A549 (cell line): ENCODE results near the gene RAB23.

Experiments used
- EP300 ChIP-seq, 2 experiments: fragments of >200 bp; sonication (Bioruptor Twin); formaldehyde crosslinking; IDR thresholded peaks; 2 replicates in 1 of 2; 3 replicates in 1 of 2; pipeline ENCODE4 v1.6.1; 2016 to 2017
- FOSB ChIP-seq: fragments of 250-450 bp; sonication (Bioruptor Pico); IDR thresholded peaks from 2 replicates; pipeline ENCODE4 v1.5.0; 2020; ENCODE audit warnings: mild to moderate bottlenecking, moderate library complexity
- HDAC2 ChIP-seq: fragments of 200-600 bp; sonication (generic); IDR thresholded peaks from 2 replicates; pipeline ENCODE4 v1.6.1; 2016
- HOXB5 ChIP-seq: fragments of 250-450 bp; sonication (Bioruptor Pico); IDR thresholded peaks from 2 replicates; pipeline ENCODE4 v1.5.0; 2020; ENCODE audit warnings: mild to moderate bottlenecking, moderate library complexity
- MAFK ChIP-seq: fragments of 450-650 bp; IDR thresholded peaks from 2 replicates; pipeline ENCODE4 v1.6.1; 2014; ENCODE audit not compliant: partially characterized antibody
- NFE2L2 ChIP-seq: fragments of 150-350 bp; conservative IDR thresholded peaks from 2 replicates; pipeline ENCODE4 v1.6.1; 2014; ENCODE audit warnings: low read length
- NPAS2 ChIP-seq: fragments of 250-450 bp; sonication (Bioruptor Pico); IDR thresholded peaks from 2 replicates; pipeline ENCODE4 v1.8.0; 2022; ENCODE audit warnings: mild to moderate bottlenecking, moderate library complexity, borderline replicate concordance
- RAD21 ChIP-seq, 2 experiments: fragments of >200 bp in 1 of 2; sonication (Bioruptor Twin) in 1 of 2; formaldehyde crosslinking in 1 of 2; IDR thresholded peaks in 1 of 2; conservative IDR thresholded peaks in 1 of 2; 2 replicates in 1 of 2; 3 replicates in 1 of 2; pipeline ENCODE4 v1.6.1; 2012 to 2018; ENCODE audit warnings: inconsistent platforms in 1 of 2
- ZC3H11A ChIP-seq: fragments of 450-650 bp; IDR thresholded peaks from 2 replicates; pipeline ENCODE4 v1.6.1; 2014; ENCODE audit warnings: antibody characterized with exemption, mild to moderate bottlenecking
- TF ChIP-seq, protein P1 (sequence below): fragments of 200-600 bp; sonication (generic); IDR thresholded peaks from 2 replicates; pipeline ENCODE4 v1.6.1; 2016; ENCODE audit warnings: antibody characterized with exemption, mild to moderate bottlenecking, moderate library complexity
- TF ChIP-seq, protein P2 (sequence below): fragments of >200 bp; sonication (Bioruptor Twin); formaldehyde crosslinking; IDR thresholded peaks from 3 replicates; pipeline ENCODE4 v1.5.1; 2016
- TF ChIP-seq, protein P3 (sequence below): IDR thresholded peaks from 2 replicates; pipeline ENCODE4 v1.6.1; 2012

DNA sequence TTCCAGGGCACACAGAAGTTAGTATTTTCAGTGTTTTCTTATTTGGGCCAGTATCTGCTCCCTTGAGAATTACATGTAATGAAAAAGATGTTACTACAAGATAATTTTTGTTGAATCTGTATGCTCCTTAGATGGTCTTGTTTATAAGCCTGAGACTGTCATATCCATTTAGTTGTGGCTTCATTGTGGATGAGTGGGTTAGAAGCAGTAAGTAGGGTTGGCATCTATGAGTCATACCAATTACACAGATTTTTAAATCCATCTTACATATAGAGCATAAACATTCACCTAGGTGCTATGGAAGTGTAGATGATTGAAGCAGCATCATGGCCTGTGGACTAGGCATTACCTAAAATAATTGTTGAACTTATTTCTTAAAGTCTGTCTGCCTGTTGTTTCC lies 63.4 kb downstream of the RAB23 start:
- TF ChIP-seq NPAS2 (CRISPR knock-in tag) = no peak
- no peak for TF ChIP-seq HOXB5 (CRISPR knock-in tag)
- no peak for TF ChIP-seq ZC3H11A
- no peak for TF ChIP-seq FOSB (CRISPR knock-in tag)
- no peak for TF ChIP-seq HDAC2
- TF ChIP-seq, protein P1, sequence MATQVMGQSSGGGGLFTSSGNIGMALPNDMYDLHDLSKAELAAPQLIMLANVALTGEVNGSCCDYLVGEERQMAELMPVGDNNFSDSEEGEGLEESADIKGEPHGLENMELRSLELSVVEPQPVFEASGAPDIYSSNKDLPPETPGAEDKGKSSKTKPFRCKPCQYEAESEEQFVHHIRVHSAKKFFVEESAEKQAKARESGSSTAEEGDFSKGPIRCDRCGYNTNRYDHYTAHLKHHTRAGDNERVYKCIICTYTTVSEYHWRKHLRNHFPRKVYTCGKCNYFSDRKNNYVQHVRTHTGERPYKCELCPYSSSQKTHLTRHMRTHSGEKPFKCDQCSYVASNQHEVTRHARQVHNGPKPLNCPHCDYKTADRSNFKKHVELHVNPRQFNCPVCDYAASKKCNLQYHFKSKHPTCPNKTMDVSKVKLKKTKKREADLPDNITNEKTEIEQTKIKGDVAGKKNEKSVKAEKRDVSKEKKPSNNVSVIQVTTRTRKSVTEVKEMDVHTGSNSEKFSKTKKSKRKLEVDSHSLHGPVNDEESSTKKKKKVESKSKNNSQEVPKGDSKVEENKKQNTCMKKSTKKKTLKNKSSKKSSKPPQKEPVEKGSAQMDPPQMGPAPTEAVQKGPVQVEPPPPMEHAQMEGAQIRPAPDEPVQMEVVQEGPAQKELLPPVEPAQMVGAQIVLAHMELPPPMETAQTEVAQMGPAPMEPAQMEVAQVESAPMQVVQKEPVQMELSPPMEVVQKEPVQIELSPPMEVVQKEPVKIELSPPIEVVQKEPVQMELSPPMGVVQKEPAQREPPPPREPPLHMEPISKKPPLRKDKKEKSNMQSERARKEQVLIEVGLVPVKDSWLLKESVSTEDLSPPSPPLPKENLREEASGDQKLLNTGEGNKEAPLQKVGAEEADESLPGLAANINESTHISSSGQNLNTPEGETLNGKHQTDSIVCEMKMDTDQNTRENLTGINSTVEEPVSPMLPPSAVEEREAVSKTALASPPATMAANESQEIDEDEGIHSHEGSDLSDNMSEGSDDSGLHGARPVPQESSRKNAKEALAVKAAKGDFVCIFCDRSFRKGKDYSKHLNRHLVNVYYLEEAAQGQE = no peak
- TF ChIP-seq, protein P2, sequence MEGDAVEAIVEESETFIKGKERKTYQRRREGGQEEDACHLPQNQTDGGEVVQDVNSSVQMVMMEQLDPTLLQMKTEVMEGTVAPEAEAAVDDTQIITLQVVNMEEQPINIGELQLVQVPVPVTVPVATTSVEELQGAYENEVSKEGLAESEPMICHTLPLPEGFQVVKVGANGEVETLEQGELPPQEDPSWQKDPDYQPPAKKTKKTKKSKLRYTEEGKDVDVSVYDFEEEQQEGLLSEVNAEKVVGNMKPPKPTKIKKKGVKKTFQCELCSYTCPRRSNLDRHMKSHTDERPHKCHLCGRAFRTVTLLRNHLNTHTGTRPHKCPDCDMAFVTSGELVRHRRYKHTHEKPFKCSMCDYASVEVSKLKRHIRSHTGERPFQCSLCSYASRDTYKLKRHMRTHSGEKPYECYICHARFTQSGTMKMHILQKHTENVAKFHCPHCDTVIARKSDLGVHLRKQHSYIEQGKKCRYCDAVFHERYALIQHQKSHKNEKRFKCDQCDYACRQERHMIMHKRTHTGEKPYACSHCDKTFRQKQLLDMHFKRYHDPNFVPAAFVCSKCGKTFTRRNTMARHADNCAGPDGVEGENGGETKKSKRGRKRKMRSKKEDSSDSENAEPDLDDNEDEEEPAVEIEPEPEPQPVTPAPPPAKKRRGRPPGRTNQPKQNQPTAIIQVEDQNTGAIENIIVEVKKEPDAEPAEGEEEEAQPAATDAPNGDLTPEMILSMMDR = no peak
- TF ChIP-seq MAFK = no peak
- TF ChIP-seq, protein P3, sequence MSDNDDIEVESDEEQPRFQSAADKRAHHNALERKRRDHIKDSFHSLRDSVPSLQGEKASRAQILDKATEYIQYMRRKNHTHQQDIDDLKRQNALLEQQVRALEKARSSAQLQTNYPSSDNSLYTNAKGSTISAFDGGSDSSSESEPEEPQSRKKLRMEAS = no peak
- TF ChIP-seq EP300 (IDR thresholded peaks at IDR 0.05) = no peak
- no peak for TF ChIP-seq NFE2L2
- TF ChIP-seq RAD21 (conservative IDR thresholded peaks at IDR 0.05 in 1 of 2, IDR thresholded peaks at IDR 0.05 in 1 of 2) = no peak
